HUES48 (cell line): ENCODE results near the gene SRGAP3.

Experiments used
- H3K27ac ChIP-seq: one replicate; pipeline ENCODE4 v1.7.0; 2013; ENCODE audit warnings: low read depth, low read length, inconsistent platforms
- H3K27me3 ChIP-seq: 2 replicates; pipeline ENCODE4 v1.6.1; 2013; ENCODE audit warnings: mild to moderate bottlenecking, low read length; ENCODE audit not compliant: control insufficient read depth, insufficient read depth
- H3K36me3 ChIP-seq: 2 replicates; pipeline ENCODE4 v1.6.1; 2013; ENCODE audit warnings: low read length; ENCODE audit not compliant: control insufficient read depth, insufficient read depth
- H3K4me1 ChIP-seq: 2 replicates; pipeline ENCODE4 v1.6.1; 2013; ENCODE audit warnings: mild to moderate bottlenecking, low read length; ENCODE audit not compliant: control insufficient read depth, insufficient read depth
- H3K4me3 ChIP-seq: 2 replicates; pipeline ENCODE4 v1.5.1; 2013; ENCODE audit warnings: mild to moderate bottlenecking, low read depth, low read length
- H3K9ac ChIP-seq: 2 replicates; pipeline ENCODE4 v1.6.1; 2013; ENCODE audit warnings: mild to moderate bottlenecking, low read depth, low read length, moderate library complexity
- H3K9me3 ChIP-seq: 2 replicates; pipeline ENCODE4 v1.6.1; 2013; ENCODE audit warnings: low read length; ENCODE audit not compliant: control insufficient read depth, insufficient read depth

Gene SRGAP3

DNA sequence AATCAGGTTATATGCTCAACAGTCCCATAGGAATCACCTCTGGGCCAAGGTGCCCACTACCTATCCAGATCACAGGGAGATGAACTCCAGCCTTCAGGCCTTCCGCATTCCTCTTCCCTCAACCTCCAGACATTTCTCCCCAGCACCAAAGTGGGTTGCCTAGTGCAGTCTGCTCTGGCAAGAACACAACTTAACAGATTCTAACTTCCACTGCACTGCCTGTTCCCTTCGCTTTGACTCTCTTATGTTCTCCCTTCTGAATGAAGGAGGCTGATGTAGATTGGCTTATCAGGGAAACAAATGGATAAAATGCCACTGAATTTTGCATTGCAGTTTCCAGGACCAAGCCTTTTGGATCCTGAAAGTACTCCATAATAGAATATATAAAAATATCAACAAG lies 106.3 kb downstream of the SRGAP3 start:
- no peaks in the 10 kb centered on the region for H3K27me3 ChIP-seq

DNA sequence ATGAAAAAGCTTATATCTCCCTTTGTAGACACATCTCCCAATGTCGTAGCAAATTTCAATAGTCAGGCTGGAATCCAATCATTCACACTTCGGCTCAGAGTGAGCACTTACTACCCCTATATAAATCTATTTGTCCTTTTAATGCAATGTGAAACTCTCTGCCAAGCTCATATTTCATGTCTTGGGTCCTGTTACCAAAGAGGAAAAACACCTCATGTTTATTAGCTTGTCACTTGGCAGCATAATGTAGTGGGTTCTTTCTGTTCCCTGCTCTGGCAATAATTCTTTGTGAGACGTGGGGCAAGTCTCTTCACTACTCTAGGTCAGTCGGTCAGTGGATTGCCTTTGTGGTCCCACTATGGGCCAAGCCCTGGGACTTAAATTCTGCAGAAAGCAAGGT lies 107.1 kb downstream of the SRGAP3 start:
- Histone ChIP-seq H3K27me3 (0 out of 2 replicates have a peak, but pooled peaks cover 5% of the 10 kb centered on the region), H3K27ac (no peak overlapping the region), H3K4me3 (no peak overlapping the region), H3K4me1 (no peaks in the 10 kb centered on the region), H3K36me3 (no peaks in the 10 kb centered on the region), H3K9me3 (no peaks in the 10 kb centered on the region), H3K9ac (no peak overlapping the region)

More for the DNA sequence above, 106.3 kb downstream of the SRGAP3 start:
- Histone ChIP-seq H3K36me3 (no peaks in the 10 kb centered on the region), H3K9ac (no peak overlapping the region), H3K27ac (no peak overlapping the region), H3K4me1 (no peaks in the 10 kb centered on the region), H3K9me3 (no peaks in the 10 kb centered on the region), H3K4me3 (no peak overlapping the region)

DNA sequence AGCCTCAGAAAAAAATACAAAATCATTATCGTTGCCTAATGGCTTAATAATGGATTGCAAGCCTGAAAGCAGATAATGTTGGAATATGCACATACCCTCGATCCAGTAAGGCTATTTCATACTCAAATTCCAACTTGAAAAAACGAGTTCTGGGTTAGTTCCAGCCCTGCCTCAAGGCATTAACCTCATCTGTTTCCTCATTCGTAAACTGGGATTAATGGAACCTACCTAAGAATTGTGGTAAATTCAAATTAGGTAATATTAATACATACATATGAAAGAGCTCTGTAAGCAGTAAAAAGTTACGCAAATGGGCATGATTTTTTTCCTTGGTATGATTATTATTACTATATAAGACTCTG lies 107.5 kb downstream of the SRGAP3 start:
- Histone ChIP-seq H3K9me3 (no peaks in the 10 kb centered on the region), H3K4me3 (no peak overlapping the region), H3K4me1 (no peaks in the 10 kb centered on the region), H3K27ac (no peak overlapping the region), H3K9ac (no peak overlapping the region), H3K36me3 (no peaks in the 10 kb centered on the region), H3K27me3 (peaks cover 9% of the 10 kb centered on the region)

DNA sequence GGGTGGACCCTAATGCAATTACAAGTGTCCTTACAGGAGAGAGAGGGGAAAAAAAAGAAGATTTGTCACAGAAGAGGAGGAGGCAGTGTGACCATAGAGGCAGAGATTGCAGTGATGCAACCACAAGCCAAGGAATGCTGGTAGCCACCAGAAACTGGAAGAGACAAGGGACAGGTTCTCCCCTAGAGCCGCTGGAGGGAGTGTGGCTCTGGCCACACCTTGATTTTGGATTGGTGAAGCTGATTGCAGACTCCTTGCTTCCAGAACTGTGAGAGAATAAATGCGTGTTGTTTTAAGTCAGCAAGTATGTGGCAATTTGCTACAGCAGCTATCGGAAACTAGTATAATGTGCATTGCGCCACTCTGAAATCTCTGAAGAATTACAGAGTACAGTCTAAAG lies 110.1 kb downstream of the SRGAP3 start:
- Histone ChIP-seq H3K27me3 (peaks cover 27% of the 10 kb centered on the region), H3K4me3 (no peak overlapping the region), H3K36me3 (no peaks in the 10 kb centered on the region), H3K9me3 (no peaks in the 10 kb centered on the region), H3K27ac (no peak overlapping the region), H3K9ac (no peak overlapping the region), H3K4me1 (peaks cover 10% of the 10 kb centered on the region)

DNA sequence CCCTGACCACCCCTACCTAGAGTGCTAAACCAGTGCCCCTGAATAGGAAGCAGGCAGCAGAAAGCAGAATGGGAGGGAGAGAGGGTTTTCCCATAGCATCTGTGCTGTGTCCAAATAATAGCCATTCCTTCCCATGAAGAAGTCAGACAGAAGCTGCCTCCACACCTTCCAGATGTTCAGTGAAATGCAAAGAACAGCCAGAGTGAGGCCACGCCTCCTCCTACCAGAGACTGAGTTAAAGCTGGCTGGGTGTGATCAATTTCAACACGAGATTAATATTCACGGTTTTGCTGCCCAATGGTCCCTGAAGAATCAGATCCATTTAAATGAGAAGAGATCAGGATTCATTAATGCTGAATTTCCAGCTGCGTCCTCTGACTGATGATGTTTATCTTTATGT lies 111.8 kb downstream of the SRGAP3 start:
- no peaks in the 10 kb centered on the region for H3K36me3 ChIP-seq
- peaks cover 27% of the 10 kb centered on the region for H3K27me3 ChIP-seq
- no peak overlapping the region for H3K9ac ChIP-seq
- H3K9me3 ChIP-seq = no peaks in the 10 kb centered on the region
- H3K4me3 ChIP-seq = no peak overlapping the region
- no peak overlapping the region for H3K27ac ChIP-seq
- H3K4me1 ChIP-seq = peaks cover 10% of the 10 kb centered on the region

DNA sequence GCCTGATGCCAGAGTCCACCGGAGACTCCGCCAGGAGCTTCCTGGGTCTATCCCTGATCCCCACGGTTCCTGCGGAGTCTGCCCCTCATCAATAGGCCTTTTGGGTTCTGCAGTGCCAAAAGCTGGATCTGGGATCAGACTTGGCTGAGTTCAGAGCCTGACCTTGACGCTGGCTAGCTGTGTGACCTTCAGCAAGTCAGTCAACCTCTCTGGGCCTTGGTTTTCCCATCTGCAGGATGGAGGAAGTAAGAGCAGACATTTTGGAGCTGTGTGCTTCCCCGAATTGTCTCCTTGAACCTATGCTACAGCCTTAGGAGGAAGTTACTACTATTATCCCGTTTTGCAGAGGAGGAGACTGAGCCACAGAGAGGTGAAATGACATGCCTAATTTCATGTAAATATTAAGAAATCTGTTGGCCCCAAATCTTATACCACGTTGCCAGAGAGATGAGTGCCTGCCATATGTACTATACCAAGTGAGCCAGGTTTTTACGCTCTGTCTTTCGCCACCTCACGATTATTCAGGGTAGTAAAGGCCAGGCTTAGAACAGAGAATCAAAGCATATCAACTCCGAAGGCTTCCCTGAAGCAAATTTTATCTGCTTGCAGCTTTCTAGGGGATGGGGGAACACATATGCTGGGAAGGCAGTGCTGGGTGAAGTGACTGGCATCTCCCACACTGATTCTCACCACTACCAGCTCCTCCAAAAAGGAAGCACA lies 112.5 kb downstream of the SRGAP3 start:
- peaks cover 27% of the 10 kb centered on the region for H3K27me3 ChIP-seq
- H3K4me3 ChIP-seq = peak overlapping the region; percentile 5; the same call in 1 of the 2 replicates
- H3K4me1 ChIP-seq = peaks cover 10% of the 10 kb centered on the region
- no peaks in the 10 kb centered on the region for H3K36me3 ChIP-seq
- no peaks in the 10 kb centered on the region for H3K9me3 ChIP-seq
- no peak overlapping the region for H3K27ac ChIP-seq
- H3K9ac ChIP-seq = no peak overlapping the region

DNA sequence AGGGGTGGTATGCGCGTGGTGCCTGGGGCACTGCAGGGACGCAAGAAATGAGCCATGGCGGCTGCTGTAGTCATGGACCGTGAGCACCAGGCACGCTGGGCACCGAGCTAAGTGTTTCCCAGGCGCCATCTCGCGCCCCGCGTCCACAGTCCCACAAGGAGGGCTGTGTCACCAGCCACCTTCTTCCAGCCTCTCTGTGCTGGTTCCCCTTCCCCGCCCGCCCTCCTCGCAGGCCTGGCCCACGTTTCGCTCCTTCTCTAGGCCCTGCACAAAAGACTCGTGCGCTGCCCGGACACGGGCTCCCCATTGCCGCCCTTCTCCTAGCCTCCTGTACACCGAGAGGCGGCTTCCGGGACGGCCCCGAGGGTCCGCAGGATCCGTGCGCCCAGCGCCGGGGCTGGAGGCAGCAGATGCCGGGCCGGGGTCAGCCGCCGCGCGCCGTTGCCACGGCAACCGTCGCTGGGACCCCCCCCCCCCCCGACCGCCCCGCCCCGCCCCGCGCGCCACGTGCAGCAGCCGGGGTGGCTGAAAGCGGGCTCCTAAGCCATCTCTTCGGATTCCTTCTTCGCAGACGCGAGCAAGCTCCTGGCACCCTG lies 113.4 kb downstream of the SRGAP3 start:
- H3K9me3 ChIP-seq = no peaks in the 10 kb centered on the region
- H3K4me1 ChIP-seq = peaks cover 10% of the 10 kb centered on the region
- H3K27me3 ChIP-seq = peaks cover 27% of the 10 kb centered on the region
- no peak overlapping the region for H3K9ac ChIP-seq
- H3K36me3 ChIP-seq = no peaks in the 10 kb centered on the region
- H3K27ac ChIP-seq = no peak overlapping the region
- H3K4me3 ChIP-seq = peak overlapping the region; percentile 45

DNA sequence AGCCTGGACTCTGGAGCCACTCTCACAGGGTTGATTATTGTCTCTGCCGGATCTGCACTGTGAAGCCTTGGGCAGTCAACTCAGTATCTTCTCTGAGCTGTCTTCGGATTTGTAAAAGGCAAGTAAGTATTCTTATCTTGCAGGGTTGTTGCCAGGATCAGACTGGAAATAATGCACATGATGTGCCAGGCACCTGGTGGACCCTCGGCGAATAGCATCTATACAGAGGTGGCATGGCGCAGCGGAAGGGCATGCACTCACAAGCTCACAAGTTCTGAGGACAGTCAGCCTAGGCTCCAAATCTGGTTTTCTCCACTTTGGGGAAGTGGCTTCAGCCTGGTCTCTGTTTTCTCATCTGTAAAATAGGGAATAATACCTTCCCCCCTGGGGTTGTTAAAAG lies 113.9 kb downstream of the SRGAP3 start:
- peak overlapping the region; percentile 45 for H3K4me3 ChIP-seq
- no peak overlapping the region for H3K9ac ChIP-seq
- H3K27ac ChIP-seq = no peak overlapping the region
- H3K27me3 ChIP-seq = peaks cover 27% of the 10 kb centered on the region
- peaks cover 10% of the 10 kb centered on the region for H3K4me1 ChIP-seq
- no peaks in the 10 kb centered on the region for H3K9me3 ChIP-seq
- no peaks in the 10 kb centered on the region for H3K36me3 ChIP-seq

DNA sequence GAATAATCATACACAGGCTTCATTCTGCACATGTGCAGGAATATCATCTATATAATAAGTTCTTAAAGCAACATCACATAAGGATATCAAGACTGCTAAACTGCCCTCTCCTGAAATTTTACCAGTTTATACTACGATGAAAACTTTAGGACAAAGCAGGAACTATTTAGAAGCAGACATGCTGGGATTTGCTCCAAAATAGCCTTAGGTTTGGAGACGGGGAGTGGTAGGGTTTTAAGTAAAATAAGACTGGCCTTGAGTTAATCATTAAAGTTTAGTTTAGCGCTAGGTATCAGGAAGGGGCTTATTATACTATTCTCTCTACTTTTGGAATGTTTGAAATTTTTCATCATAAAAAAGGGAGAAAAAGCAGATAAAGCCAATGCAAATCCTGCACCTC lies 115.8 kb downstream of the SRGAP3 start:
- no peaks in the 10 kb centered on the region for H3K9me3 ChIP-seq
- H3K27me3 ChIP-seq = peaks cover 27% of the 10 kb centered on the region
- H3K4me3 ChIP-seq = no peak overlapping the region
- peaks cover 10% of the 10 kb centered on the region for H3K4me1 ChIP-seq
- H3K9ac ChIP-seq = no peak overlapping the region
- no peaks in the 10 kb centered on the region for H3K36me3 ChIP-seq
- no peak overlapping the region for H3K27ac ChIP-seq

DNA sequence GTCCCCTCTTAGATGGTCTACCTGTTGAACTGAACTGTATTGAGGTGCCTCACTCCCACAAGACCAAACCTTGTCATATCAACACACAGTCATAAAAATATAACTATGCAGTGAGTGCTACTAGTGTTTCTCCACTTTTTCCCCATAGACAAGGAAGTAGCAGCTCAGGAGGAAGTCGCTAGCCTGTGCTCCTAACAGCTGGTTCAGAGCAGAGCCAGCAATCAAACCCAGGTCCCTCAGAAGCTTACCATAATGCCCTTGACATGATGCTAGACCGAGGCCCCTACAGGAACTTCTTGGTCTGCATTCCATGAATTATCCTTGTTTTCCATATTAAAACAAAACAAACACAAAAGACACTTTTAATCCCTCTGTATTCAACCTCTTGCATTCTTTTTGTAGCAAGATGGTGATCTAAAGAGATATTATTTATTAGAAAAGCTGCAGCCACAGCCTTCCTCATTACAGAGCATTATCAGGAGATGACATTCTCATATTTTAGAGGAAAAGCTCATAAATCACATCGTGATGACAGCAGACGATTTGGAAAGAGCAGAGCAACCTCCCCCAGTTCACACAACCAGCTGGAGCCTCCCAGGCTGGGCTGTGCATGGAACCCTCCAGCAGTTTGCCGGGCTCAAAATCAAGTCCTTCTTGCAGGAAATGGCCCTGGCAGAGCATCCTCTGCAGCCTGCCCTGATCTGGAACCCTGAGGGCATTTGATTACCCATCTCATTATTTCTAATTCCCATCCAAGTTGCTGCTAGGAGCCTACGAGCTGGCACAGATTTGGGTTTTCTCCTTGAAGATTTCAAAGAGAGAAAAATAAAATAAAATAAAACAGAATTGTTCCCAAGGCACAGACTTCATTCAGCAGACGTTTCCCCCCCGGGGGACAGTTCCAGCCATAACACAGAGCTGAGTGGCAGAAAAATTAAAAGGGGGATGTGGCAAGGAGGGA lies 118.8 kb downstream of the SRGAP3 start:
- no peak overlapping the region for H3K27ac ChIP-seq
- no peaks in the 10 kb centered on the region for H3K36me3 ChIP-seq
- peaks cover 9% of the 10 kb centered on the region for H3K4me1 ChIP-seq
- no peak overlapping the region for H3K9ac ChIP-seq
- peaks cover 11% of the 10 kb centered on the region for H3K27me3 ChIP-seq
- H3K4me3 ChIP-seq = no peak overlapping the region
- H3K9me3 ChIP-seq = no peaks in the 10 kb centered on the region

DNA sequence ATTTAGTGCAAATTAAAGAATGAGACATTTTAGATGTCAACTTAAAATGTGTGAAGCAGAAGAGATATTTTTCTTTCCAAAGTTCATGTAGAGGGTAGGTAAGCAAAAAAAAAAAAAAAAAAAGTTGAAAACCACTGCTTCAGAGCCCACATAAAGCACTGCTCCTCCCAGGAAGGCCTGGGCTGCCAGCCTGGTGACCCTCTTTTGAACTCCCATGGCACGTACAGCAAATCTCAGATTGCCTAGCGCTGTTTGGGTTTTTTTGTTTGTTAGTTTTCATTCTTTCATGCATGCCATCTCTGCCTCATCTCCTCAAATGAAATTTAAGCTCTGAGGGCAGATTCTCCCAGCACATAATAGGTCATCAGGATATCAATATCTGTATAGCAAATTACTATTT lies 120.1 kb downstream of the SRGAP3 start:
- no peaks in the 10 kb centered on the region for H3K9me3 ChIP-seq
- H3K9ac ChIP-seq = no peak overlapping the region
- H3K4me1 ChIP-seq = peaks cover 17% of the 10 kb centered on the region
- no peak overlapping the region for H3K4me3 ChIP-seq
- no peaks in the 10 kb centered on the region for H3K36me3 ChIP-seq
- H3K27me3 ChIP-seq = no peaks in the 10 kb centered on the region
- no peak overlapping the region for H3K27ac ChIP-seq
